ENCODE data around the gene LIF.
"Not testable (repeated sequence)": the region's sequence is repeated elsewhere in the genome, so short reads cannot be mapped to it uniquely, and the experiment has no call there.

LIF gene

DNA sequence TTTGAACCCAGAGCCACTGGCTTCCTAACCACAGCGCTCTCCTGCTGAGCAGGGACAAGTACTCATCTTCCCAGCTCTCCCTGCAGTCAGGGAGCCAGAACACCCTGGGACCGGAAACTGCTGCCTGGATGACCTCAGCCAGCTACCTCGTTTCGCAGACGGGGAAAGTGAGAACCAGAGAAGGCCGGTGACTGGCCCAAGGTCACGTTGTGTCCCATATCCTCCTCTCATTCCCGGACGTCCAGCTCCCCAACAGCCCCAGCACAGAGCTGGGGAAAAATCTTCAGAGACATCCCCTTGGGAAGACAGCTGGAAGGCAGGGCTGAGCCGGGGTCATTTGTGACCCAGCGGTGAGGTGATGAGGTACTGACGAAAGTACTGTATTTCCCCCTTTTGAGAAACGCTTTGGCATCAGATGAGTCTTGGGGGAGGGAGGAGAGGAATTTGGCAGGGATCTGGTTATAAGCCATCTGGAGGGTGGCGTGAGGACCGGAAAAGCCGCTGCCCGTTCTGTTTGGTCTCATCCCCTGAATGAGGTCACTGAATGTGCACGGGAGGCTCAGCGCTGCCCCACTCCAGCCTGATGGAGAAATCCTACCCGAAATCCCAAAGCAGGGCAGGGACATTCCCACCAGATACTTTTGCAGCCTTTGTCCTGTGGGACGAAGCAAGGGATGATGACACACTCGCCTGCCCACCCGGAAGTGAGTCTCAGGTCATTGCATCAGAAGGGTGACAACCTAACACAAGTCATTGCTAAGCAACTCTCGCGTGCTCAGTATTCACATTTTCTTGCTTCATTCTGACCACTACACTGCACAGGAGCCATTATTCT is 41.1 kb downstream of the LIF start:
- peak; percentile 24 for DNase-seq

DNA sequence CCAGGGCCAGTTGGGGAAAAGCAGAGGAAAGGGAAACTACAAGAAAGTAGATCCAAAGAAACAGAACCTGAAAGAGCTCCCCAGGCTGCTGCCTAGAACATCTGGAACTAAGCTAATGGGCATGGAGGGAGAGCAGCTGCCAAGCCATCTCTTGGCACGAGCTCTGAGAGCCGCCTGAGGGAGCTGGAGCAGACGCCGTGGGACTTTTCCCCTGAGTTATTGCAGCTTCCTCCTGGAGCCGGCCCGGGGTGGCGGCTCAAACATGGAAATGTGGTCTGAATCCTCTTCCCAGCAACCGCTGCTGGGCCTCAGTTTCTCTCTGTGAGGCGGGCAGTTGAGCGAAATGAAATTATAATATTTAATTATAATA is 41.8 kb downstream of the LIF start:
- DNase-seq: no peak

DNA sequence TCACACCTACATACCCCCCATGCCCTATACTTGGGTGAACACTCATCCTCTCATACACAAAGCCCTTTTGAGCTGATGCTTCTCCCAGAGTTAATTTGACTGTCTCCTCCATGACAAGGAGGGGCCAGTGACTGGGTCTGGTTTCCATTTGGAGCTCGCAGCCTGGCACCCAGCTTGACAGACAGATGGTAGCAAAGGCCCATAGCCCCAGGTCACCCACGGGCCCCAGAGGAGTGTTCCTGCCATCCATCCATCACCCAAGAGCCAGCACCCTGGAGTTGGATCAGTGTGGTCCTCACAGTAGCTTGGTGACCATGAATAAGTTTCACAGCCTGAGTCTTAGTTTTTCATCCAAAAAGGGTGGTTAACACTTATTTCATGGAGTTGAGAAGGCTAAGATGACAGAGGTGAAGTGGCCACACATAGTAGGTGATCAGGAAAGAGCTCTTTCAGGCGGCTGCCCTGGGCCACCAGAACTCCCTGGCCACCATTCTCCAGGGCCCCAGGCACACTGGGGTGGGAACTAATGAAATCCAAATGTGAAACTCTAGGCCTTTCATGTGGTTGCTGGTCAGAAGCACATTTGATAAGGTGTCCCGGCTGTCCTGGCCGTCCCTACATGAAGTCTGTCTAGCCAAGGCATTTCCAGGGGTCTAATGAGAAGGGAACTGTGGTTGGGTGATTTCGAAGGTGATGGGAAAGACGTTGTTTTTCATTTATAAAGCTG is 42.4 kb downstream of the LIF start:
- DNase-seq: peak; percentile 39

DNA sequence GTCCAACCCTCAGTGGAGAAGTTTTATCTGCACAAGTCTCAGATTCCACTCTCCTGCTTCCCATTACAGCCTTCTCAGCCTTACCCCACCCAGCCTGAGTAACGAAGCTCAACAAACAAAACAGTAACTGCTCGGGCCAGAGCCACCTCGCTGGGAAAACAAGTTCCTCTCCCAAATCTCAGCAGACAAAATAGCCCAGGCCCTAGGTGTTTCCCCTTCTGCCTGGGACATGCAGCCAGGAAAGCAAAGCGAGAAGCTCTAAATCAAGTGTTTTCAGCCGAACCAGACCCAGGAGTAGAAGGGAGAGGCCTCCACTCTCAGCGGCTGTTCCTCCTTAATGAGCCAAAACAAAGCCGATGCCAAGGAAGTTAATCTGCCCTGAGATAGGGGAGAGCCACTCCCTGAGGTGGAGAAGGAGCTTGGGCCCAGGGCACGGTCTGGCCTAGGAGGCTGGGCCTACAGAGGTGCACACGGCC is 44.0 kb downstream of the LIF start:
- peak; percentile 28 for DNase-seq

DNA sequence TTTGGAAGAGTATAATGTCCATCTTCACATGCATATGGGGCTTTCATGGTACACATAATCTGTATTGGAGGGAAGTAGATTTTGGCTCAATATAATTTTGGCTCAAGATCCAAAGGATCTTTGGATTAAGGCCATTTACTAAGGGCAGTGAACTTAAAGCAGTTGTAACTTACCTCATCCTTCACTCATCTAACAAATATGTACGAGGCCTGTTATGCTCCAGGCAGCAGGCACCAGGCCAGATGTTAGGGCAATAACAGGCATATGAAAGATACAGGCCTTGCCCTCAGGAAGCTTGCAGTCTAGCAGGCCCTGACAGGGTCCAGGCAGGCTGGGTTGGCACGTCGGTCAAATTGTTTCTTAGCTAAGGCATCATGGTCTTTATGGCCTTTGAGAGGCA is 44.6 kb downstream of the LIF start:
- DNase-seq: no peak

DNA sequence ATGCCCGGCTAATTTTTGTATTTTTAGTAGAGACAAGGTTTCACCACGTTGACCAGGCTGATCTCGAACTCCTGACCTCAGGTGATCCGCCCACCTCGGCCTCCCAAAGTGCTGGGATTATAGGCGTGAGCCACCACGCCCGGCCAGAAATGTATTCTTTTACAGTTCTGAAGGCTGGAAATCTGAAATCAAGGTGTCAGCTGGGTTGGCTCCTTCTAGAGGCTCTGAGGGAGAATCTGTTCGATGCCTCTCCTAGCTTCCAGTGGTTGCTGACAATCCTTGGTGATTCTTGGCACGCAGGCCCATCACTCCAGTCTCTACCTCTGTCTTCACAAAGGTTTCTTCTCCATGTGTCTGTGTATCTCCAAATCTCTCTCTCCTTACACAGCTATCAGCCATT is 45.7 kb downstream of the LIF start:
- not testable (repeated sequence) for DNase-seq

DNA sequence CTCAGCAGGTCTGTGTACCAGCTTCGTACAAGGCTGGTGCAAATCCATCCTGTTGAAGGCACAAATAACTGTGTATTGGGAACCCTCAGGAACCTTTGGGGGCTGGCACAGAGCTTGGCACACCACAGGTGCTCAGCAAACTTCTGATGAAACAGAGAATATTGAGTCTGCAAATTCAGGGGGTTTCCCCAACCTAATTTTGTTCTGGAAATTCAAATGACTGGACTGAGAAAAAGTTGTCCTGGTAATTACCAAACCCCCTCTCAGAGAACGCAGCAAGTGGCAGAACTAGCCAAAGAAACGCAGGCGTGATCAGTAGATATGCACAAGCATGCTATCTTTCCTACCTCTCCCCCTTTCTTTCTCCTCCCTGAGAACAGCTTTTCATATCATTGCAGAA is 47.6 kb downstream of the LIF start:
- DNase-seq: no peak

DNA sequence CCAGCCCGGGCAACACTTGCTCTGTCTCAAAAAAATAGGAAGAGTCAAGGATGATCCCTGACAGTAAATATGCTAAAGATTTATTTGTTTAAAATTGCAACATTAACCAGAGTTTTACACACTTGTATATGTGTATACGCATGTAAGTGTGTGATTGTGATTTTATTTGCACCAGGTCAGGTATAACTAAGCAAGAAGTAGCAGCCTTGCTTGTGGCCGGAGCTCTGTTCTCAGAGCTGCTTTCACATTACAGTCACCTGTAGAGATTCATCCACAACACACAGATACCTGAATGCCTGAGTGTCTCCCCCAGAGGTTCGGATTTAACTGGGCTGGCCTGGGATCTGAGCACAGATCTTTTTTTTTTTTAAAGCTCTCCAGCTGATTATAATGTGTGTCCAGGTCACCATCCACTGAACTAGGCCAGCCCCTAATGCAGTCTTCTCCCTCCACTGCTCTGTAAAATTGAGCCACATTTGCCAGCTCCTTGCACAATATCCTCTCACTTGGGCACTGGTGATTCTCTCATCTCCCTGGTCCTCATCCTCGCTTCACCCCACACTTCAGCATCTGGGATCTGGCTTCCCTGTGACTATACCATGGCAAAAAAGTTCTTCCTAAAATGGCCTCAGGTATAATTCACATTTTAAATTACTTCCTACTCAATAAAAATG is 48.3 kb downstream of the LIF start:
- no peak for DNase-seq

DNA sequence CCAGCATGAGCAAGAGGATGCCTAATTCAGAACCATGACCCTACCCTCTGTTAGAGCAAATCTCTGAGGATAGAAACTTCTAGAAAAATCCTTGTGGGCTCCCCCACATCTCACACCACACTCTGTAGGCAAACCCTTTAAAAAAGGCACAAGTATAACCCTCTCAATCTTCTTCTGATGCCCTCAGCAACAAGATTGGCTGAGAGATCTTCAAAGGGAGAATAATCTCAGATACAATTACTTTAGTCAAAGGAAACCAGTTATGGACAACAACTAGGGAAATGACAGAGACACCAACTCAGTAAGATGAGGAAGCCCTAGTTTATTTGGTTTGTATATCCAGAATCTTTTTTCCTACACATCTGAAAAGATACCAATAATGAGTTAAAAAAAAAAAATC is 49.2 kb downstream of the LIF start:
- DNase-seq: no peak

DNA sequence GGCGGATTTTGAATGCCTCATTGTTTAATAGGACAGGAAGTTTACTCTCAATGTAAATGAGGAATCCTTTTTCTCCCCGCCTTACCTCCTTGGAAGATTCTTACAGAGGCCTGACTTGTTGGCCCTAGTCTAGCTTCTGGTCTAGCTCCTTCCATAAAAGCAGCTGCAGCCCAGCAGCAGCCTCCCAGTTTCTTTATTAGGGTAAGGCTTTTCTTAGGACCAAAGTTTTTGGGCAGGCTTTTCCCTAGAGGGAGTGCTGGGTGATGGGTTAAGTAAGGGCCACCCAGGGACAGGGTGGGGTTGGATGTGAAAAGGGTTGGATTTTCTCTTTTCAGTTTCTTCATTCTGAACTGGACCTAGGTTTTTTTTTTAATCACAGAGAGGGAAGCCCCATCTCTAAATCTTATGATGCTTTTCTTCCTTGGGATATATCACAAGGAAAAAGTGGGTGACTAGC is 49.7 kb downstream of the LIF start:
- DNase-seq: no peak

DNA sequence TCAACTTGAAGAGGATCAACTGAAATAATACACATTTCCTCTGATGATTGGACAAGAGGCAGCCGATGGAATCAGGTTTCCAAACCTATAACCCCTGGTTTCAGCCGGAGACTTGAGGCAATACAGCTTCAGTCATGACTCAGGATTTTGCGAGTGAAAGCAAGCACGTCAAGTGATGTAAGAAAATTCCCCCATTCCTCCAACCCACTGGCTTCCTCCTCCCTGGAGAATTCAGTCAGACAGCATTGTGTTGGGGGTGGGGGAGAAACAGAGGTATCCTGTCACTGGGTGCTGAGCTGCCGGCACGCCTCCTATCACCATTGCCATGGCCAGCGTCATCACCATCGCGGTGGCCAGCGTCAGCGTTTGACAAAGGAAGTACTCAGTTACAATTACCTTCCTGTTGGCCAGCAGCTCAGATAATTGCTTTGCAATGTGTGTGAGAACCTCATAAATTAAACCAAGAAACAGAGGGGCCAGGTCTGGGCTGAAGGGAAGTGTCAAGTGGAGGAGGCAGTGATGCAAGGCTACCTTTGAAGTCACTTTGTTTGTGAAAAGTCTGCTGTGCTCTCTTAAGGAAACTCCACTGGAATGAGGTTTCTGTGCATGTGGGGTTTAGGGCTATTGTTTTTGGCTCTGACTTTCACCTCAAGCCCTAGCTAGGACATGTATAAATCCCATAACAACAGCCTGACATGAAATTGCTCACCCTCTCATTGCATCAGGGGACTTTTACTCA is 50.2 kb downstream of the LIF start:
- DNase-seq: peak; percentile 83

DNA sequence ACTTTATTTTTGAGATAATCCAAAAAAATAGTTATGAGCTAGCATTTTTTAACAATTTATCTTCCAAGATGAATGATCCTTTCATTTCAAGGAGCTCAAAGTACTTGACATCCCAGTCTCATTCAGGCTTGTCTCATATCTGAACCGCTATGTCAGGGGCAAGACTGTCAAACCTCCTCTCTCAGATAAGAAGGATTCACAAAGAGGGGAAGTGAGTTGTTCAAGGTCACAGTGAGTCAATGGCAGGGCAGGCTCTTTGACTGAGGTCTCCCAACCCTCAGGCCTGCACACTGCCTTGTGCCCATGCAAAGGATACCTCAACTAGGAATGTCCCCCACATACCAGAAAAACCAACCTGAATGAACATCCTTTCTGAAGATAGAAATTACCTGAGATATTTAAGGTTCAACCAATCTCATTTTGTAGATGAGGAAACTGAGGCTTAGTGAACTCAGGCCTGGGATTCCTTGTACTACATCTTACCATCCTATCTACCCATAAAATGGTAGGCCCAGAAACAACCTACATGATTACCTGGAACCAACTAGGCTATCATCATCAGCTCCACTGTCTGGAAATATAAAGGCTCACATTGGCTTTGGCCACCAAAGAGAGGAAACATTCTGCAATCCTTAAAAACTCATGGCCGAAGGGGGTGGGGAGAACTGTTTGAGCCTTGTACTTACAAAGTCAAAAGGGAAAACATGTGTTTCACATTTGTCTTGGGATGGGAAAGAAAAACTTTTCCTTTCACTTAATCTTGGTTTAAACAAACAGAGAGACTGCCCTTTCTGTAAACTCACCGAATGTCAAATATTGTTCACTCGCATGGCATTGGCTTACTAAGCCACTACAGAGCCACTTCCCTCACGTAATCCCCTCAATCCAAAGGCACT is 51.1 kb downstream of the LIF start:
- no peak for DNase-seq

DNA sequence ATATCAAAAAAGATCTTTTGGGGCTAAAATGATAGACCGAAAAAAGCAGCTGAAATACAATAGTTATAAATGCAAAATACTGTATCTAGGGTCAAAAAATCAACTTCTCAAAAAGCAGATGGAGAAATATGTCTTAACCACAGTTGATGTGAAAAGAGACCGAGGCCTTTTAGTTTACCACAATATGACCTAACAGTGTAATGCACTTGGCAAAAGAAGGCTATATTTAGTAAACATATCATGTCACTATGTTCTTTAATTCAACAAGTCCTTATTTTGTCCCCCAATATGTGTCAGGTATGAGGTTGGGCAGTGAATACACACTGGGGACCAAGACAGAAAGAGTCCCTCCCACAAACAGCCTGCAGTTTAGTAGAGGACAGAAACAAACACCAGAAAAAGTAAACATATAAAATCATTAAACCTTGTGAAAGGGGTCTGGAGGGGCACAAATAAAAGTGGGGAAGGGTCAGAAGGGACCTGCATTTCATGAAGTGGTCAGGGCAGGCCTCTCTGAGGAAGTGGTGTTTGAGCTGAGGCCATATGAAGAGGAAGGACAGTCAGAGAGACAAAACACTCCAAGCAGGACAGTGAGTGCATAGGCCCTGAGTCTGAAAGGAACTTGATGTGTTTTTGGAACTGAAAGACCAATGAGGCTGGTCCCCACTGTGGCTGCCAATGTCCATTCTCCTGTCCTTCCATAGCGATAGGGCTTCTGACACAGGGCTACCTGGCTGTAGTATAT is 53.4 kb downstream of the LIF start:
- no peak for DNase-seq

DNA sequence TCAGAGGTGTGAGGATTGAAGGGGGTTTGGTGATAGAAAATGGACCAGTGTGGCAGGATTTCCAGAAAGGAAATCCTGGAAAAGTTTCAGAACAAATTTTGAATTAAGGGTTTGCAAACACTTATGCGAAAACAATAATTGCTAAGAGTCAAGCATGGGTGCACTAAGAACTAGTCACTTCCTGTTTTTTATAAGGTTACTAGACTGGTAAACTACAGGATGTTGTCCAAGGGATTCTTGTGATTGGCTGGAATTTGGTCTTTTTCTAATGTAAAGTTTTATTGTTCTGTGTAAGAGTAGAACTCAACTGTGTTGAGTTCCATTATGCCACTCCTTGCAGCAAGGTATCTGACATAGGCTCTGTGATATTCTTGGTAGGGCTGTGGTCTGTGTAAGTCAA is 54.1 kb downstream of the LIF start:
- DNase-seq: no peak

DNA sequence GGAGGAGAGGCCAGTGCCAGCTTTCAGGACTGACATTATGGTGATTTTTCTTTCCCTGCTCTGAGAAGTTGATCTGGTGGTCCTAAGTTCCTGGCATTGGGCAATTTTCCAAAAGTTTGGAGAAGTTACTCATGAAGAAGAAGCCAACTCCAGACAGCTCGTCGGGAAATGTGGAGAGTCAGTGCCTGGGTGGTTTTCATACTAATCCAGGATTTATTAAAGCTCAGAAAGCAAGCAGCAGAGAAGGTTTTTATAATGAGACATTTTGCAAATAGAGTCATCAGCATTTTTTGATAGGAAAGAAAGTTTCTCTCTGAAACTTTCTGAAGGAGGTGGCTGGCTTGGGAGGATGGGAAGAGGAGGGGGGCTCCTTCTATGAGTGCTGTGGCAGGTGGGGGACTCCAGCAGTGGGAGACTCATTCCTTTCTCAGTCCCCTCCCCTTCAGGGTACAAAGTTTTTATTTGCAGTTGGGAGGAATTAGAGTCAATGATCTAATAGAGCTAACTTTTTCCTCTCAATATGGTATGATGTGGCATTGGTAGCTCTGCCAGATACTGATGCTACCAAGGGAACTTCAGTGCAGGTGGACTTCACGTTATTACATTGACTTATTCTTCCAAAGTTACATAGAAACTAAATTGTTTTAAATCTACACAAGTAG is 55.4 kb downstream of the LIF start:
- DNase-seq: no peak

DNA sequence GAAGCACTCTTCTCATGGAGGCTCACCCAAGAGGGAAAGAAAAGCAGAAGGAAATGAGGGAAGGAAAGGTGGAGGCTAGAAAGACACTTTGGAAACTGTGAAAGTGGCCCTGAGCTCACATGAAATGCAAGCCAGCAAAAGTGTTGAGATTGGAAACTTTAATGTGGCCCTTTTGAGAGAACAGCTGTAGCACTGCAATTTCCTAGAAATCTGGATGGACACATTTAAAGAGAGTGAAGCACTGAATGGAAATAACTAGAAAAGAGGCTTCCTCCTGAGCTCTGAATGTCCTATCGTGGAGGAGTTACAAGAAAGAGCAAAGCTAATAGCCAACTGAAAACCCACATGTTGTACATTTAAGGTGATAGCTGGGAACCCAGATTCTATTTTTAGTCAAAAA is 56.0 kb downstream of the LIF start:
- no peak for DNase-seq
